HepG2 (cell line): ENCODE measurements around the gene CABP2. TPM values are rescaled to one million over a fixed set of nuclear protein-coding genes. Genes with fewer than 3 reads are reported as not detected.

Experiments used
- CSRNP1 ChIP-seq: sonication (generic); formaldehyde crosslinking; IDR thresholded peaks from 2 replicates; pipeline ENCODE4 v1.8.1; 2023; ENCODE audit warnings: mild to moderate bottlenecking, missing genetic modification reagents
- DMAP1 ChIP-seq: IDR thresholded peaks from 2 replicates; pipeline ENCODE4 v1.6.1; 2016
- DRAP1 ChIP-seq: IDR thresholded peaks from 2 replicates; pipeline ENCODE4 v1.6.1; 2016; ENCODE audit warnings: missing genetic modification reagents, missing compliant biosample characterization
- ESRRA ChIP-seq: sonication (generic); formaldehyde crosslinking; IDR thresholded peaks from 2 replicates; pipeline ENCODE4 v1.5.1; 2020; ENCODE audit warnings: mild to moderate bottlenecking, low read depth, missing genetic modification reagents
- HNRNPL ChIP-seq: fragments of 200-400 bp; formaldehyde crosslinking; IDR thresholded peaks from 2 replicates; pipeline ENCODE4 v1.6.1; 2017; ENCODE audit warnings: mild to moderate bottlenecking, low read depth, low read length
- KDM1A ChIP-seq: IDR thresholded peaks from 2 replicates; pipeline ENCODE4 v1.6.1; 2016; ENCODE audit warnings: missing compliant biosample characterization
- KDM5B ChIP-seq: sonication (generic); formaldehyde crosslinking; IDR thresholded peaks from 2 replicates; pipeline ENCODE4 v1.4.0; 2020; ENCODE audit warnings: missing genetic modification reagents, mild to moderate bottlenecking, borderline replicate concordance
- MED1 ChIP-seq: sonication (generic); formaldehyde crosslinking; IDR thresholded peaks from 2 replicates; pipeline ENCODE4 v1.4.0; 2020; ENCODE audit warnings: missing genetic modification reagents
- MXD1 ChIP-seq: sonication (generic); formaldehyde crosslinking; IDR thresholded peaks from 2 replicates; pipeline ENCODE4 v1.4.0; 2020; ENCODE audit warnings: mild to moderate bottlenecking, missing genetic modification reagents
- NR2C2 ChIP-seq: sonication (generic); formaldehyde crosslinking; IDR thresholded peaks from 2 replicates; pipeline ENCODE4 v1.4.0; 2020; ENCODE audit warnings: missing genetic modification reagents, mild to moderate bottlenecking, moderate library complexity, borderline replicate concordance
- NRL ChIP-seq: sonication (generic); formaldehyde crosslinking; IDR thresholded peaks from 2 replicates; pipeline ENCODE4 v1.5.0; 2020; ENCODE audit warnings: missing genetic modification reagents, mild to moderate bottlenecking, moderate library complexity, borderline replicate concordance
- RBM39 ChIP-seq: fragments of 200-400 bp; formaldehyde crosslinking; IDR thresholded peaks from one replicate; pipeline ENCODE4 v1.6.1; 2018; ENCODE audit warnings: antibody characterized with exemption, mild to moderate bottlenecking, low read depth, low read length; ENCODE audit not compliant: poor library complexity, severe bottlenecking
- RCOR2 ChIP-seq: IDR thresholded peaks from 2 replicates; pipeline ENCODE4 v1.6.1; 2016; ENCODE audit warnings: missing biosample characterization, missing genetic modification reagents
- SAP130 ChIP-seq: IDR thresholded peaks from 2 replicates; pipeline ENCODE4 v1.6.1; 2016; ENCODE audit warnings: low read depth
- TAF1 ChIP-seq: sonication (generic); formaldehyde crosslinking; IDR thresholded peaks from 2 replicates; pipeline ENCODE4 v1.4.0; 2020; ENCODE audit warnings: missing genetic modification reagents
- ZBTB37 ChIP-seq: sonication (generic); formaldehyde crosslinking; IDR thresholded peaks from 2 replicates; pipeline ENCODE4 v1.4.0; 2020; ENCODE audit warnings: mild to moderate bottlenecking, missing genetic modification reagents
- ZNF143 ChIP-seq: sonication (generic); formaldehyde crosslinking; IDR thresholded peaks from 2 replicates; pipeline ENCODE4 v1.4.0; 2020; ENCODE audit warnings: missing genetic modification reagents
- ZNF274 ChIP-seq: sonication (generic); formaldehyde crosslinking; IDR thresholded peaks from 2 replicates; pipeline ENCODE4 v1.5.1; 2020; ENCODE audit warnings: mild to moderate bottlenecking, missing genetic modification reagents
- ZNF639 ChIP-seq: conservative IDR thresholded peaks from 2 replicates; pipeline ENCODE4 v1.6.1; 2018; ENCODE audit warnings: missing genetic modification reagents
- ZSCAN30 ChIP-seq: sonication (generic); formaldehyde crosslinking; IDR thresholded peaks from 2 replicates; pipeline ENCODE4 v1.5.0; 2020; ENCODE audit warnings: mild to moderate bottlenecking, missing genetic modification reagents
- polyA plus RNA-seq, 8 experiments: library from polyadenylated mRNA; depleted of rRNA in 3 of 8; stranded (reverse) in 7 of 8; unstranded in 1 of 8; fragments of >200 nt; fragmentation: Illumina TruSeq in 4 of 8; extraction: Trizol in 4 of 8; gene quantifications; 2 replicates each; pipeline versions ENCODE4 v1.2.1 to v1.2.3, GENCODE V29; 2011 to 2016; ENCODE audit warnings: low read depth in 4 of 8, missing spikeins in 1 of 8, mixed read lengths in 1 of 8; ENCODE audit not compliant: insufficient read depth in 1 of 8
- total RNA-seq, 5 experiments: library from RNA; depleted of rRNA; stranded (reverse); fragments of >200 nt; fragmentation: Illumina TruSeq; extraction: Trizol; gene quantifications; 2 replicates each; pipeline ENCODE4 v1.2.3, GENCODE V29; 2016; ENCODE audit warnings: low read depth in 1 of 5
- TF ChIP-seq, protein P1 (sequence below): sonication (generic); formaldehyde crosslinking; IDR thresholded peaks from 2 replicates; pipeline ENCODE4 v1.5.1; 2020; ENCODE audit warnings: mild to moderate bottlenecking, moderate library complexity, missing genetic modification reagents
- TF ChIP-seq, protein P2 (sequence below): sonication (generic); formaldehyde crosslinking; IDR thresholded peaks from 2 replicates; pipeline ENCODE4 v1.8.0; 2023; ENCODE audit warnings: mild to moderate bottlenecking, missing genetic modification reagents

CABP2 gene
- total and polyA plus RNA-seq, 2 of the 13 experiments (the other 11 are each of a cell fraction or from before 2014, with no cell fraction given), result not detected

- TF ChIP-seq ZBTB37 (CRISPR knock-in tag) (no peak), TAF1 (peak; percentile 53), MED1 (CRISPR knock-in tag) (peak; percentile 30; the same call in 1 of the 2 replicates), DRAP1 (CRISPR knock-in tag) (peak; percentile 92), KDM1A (CRISPR knock-in tag) (peak; percentile 99), NRL (CRISPR knock-in tag) (0 out of 2 replicates have a peak, but pooled peaks have one; percentile 0), HNRNPL (no peak), ZSCAN30 (no peak), NR2C2 (CRISPR knock-in tag) (peak; percentile 60; the same call in 1 of the 2 replicates), MXD1 (CRISPR knock-in tag) (0 out of 2 replicates have a peak, but pooled peaks have one; percentile 11), ZNF274 (CRISPR knock-in tag) (peak; percentile 74; the same call in 1 of the 2 replicates), KDM5B (CRISPR knock-in tag) (peak; percentile 70; the same call in 1 of the 2 replicates), RBM39 (peak; percentile 84), ESRRA (CRISPR knock-in tag) (peak; percentile 28; the same call in 1 of the 2 replicates), DMAP1 (peak; percentile 48; the same call in 1 of the 2 replicates), ZNF143 (CRISPR knock-in tag) (peak; percentile 18; the same call in 1 of the 2 replicates), CSRNP1 (CRISPR knock-in tag) (no peak), RCOR2 (CRISPR knock-in tag) (peak; percentile 96), SAP130 (CRISPR knock-in tag) (peak; percentile 49), ZNF639 (CRISPR knock-in tag) (no peak)
- TF ChIP-seq, protein P1, sequence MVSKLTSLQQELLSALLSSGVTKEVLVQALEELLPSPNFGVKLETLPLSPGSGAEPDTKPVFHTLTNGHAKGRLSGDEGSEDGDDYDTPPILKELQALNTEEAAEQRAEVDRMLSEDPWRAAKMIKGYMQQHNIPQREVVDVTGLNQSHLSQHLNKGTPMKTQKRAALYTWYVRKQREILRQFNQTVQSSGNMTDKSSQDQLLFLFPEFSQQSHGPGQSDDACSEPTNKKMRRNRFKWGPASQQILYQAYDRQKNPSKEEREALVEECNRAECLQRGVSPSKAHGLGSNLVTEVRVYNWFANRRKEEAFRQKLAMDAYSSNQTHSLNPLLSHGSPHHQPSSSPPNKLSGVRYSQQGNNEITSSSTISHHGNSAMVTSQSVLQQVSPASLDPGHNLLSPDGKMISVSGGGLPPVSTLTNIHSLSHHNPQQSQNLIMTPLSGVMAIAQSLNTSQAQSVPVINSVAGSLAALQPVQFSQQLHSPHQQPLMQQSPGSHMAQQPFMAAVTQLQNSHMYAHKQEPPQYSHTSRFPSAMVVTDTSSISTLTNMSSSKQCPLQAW (CRISPR knock-in tag), result 0 out of 2 replicates have a peak, but pooled peaks have one; percentile 47
- TF ChIP-seq, protein P2, sequence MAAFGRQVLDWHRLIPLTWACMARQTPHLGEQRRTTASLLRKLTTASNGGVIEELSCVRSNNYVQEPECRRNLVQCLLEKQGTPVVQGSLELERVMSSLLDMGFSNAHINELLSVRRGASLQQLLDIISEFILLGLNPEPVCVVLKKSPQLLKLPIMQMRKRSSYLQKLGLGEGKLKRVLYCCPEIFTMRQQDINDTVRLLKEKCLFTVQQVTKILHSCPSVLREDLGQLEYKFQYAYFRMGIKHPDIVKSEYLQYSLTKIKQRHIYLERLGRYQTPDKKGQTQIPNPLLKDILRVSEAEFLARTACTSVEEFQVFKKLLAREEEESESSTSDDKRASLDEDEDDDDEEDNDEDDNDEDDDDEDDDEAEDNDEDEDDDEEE (CRISPR knock-in tag), result peak; percentile 88; the same call in 1 of the 2 replicates
Observed at GRCh38 chr11:67507864-67508485, 15.3 kb downstream of the CABP2 start, which contains the start of gene CDK2AP2 (continued).
